Stimulated activated CD4-positive, alpha-beta T cell treated with anti-CD3 and anti-CD28 coated beads, Interleukin-12 subunit alpha, Interleukin-12 subunit beta, amount 100 ng/mL, for 48 hours (primary cell): Measurements from ENCODE around the gene NACC1.

Experiments
- DNase-seq, 3 donors: peaks; one replicate each; pipeline ENCODE4 v3.0.0-alpha.2; 2020; ENCODE audit warnings: low read depth in 2 of 3, low spot score in 1 of 3

NACC1 gene

GRCh38 chr19:13189600-13189999, 71.5 kb downstream of the NACC1 start:
- no peak for DNase-seq
